PFSK-1 (cell line): ENCODE results near the gene ANK2.

Source experiments
- FOXP2 ChIP-seq: optimal IDR thresholded peaks from 2 replicates; pipeline ENCODE3; 2011; ENCODE audit warnings: borderline replicate concordance, control low read depth, inconsistent platforms; ENCODE audit not compliant: insufficient read depth; ENCODE audit errors: extremely low read length, extremely low read depth
- POLR2AphosphoS5 ChIP-seq: IDR thresholded peaks from 2 replicates; pipeline ENCODE4 v1.6.1; 2012; ENCODE audit warnings: low read depth, mild to moderate bottlenecking, control low read depth, low read length, moderate library complexity
- SIN3A ChIP-seq: IDR thresholded peaks from 2 replicates; pipeline ENCODE4 v1.6.1; 2012; ENCODE audit warnings: mild to moderate bottlenecking, low read length, moderate library complexity, borderline replicate concordance; ENCODE audit not compliant: insufficient read depth

- TF ChIP-seq POLR2AphosphoS5 = no peak
- TF ChIP-seq FOXP2 = no peak
- TF ChIP-seq SIN3A = no peak
These were observed 326.7 kb downstream of the ANK2 start for GRCh38 chr4:113375964-113376666.
